HG02678 (cell line): ENCODE measurements around the gene COPS9.

Experiments
- ATAC-seq: cut with Tn5 transposase; IDR thresholded peaks from one replicate; pipeline ENCODE4 v1.9.1; 2021; ENCODE audit warnings: mild to moderate bottlenecking, moderate library complexity; ENCODE audit not compliant: unreplicated experiment

COPS9 gene

DNA sequence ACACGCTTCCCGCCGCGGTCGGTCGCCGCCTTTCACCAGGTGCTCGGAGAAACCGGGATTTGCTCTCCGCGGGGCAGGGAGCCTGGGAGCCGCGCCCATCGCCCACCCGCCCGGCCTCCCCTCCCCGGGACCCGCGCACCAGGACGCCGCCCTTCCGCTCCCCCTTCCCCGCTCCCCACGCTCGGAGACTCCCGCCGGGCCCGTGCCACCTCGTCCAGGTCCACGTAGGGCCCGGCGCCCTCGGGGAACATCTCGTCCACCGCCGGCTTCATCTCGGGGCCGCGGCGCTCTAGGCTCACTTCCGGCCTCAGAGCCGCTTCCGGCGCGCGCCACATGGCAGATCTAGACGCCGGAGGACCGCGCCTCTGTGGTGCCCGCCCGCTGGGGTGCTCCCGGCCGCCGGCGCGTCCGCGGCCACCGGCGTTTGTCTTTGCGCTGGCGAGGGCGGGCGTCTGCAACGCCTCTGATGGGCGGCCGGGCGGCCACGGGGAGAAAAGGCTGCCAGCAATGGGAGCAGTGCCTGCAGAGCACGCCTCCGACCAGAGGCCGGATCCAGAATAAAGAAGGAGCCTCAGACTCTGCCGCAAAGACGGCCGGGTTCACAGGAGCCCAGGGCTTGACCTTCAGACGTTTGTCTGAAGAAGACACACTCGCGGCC, at the start of gene COPS9:
TSS of gene COPS9 (minus strand) at position 293 of the 658 bp plus-strand sequence. CDS start at position 272, 21 bp downstream.
- peak; percentile 96 for ATAC-seq

DNA sequence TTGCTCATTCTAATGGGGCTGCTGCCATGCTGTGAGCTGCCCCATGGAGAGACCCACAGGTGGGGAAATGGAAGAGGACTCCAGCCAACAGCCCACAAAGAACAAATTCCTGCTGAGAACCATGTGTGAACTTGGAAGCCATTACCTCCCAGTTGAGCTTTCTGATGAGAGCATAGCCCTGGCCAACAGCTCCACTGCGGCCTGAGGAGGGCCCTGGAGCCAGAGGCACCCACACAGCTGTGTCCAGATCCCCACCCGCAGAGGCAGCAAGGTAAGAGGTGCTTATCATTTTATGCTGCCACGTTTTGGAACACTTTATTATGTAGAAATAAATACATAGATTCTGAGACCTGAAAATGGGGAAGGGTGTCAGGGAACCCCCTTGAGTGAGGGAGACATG, 48.6 kb upstream of the COPS9 start:
- ATAC-seq, result no peak

DNA sequence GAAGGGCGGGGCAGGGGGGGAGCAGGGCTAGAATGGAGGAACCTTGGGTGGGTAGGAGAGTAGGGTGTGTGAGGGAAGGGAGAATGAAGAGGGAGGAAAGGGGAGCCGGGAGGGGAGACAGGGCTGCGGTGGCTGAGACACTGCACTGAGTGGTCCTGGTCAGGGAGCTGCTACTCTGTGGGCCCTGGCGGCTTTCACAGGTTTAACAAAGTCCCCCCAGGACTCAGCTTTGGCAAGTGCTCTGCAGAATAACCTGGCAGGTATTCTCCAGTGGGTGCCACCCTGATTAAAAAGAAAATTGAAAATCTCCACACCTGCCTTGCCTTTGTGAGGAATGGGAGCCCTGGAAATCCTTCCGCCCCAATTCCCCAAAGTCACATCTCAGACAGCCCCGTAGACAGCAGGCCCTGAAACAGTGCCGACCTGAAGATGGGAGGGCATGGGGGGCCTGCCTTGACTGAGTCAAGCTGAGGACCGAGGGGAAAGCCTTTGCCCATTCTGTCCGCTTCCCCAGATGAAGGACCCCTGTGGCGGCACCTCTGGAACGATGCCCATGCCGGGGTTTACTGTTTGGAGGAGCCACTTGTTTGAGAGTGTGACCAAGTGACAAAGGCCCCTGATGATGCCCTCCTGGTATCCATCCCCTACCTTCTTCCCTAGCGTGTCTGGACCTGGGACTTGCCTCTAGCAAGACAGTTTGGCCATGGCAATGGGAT, 47.9 kb upstream of the COPS9 start:
- ATAC-seq, result no peak

DNA sequence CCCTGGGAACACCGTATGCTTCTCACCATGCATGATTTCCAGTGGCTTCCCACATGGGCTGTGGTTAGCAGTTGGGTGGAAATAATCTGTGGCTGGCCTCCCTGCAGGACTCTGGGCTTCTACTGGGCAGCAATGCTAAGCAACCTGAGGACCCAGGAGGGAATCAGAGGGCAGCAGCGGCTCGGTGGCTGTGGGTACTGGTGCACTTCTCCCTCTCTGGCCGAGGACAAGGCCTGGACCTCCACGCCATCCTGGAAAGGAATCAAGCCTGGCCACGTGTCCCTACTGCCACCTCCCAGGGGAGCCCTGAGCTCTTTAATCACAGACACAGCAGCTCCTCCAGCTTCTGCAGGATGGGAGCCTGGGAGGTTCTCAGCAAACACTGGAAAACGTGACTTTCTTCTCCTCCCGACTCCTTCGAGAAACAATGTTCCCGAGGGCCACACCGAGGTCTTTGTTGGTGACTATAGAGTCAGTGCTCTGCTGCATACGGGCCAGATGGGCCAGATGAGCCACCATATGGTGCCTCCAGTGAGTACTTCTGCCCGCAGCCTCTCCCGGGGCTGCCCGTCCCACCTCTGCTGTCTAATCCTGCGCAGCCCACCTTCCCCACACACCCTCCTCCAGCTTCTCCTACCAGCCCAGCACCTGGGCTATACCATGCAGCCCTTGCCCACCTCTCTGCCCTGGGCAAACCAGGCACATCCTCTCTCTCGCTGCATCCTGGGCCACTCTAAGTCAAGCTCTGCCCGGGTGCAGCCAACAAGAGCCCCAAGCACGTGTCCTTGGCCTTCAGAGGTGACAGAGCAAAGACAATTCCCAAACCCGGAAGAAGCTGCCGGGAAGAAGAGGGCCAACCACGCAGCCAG, 47.1 kb upstream of the COPS9 start:
- ATAC-seq, result no peak

DNA sequence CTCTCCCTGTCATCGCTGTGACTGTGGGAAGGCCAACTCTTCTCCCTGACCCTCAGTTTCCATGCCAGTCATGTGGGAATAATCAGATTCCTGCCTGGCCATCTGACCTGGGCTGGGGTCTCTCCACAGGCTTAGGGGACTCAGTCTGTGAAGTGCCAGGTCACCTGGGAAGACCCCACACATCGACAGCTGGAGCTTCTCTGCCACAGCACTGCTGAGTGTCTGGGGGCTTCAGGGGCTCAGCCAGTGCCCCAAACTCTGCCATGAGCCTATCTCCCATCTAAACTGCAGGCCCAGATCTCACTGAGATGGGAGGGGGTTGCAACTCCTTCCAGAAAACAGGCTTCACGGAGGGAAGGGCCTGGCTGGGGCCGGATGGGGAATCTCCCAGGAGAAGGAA, 46.4 kb upstream of the COPS9 start:
- no peak for ATAC-seq

DNA sequence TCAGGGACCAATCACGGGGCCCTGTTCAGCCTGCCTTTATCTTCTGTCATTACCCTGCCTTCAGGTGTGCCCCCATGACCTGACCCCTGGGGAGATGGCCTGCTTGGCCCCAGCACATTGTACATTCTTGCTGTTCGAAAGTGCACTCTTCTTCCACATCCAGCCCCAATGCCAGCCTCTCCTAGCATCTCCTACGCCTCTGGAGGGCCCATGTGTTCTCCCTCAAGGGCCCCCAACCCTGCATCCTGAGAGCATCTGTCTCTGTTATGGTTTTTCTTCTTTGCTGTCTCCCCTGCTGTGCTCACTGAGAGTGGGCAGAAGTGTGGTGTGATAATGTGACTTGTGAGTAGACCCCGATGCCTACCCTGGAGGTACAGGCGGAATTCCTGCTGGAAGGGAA, 45.9 kb upstream of the COPS9 start:
- no peak for ATAC-seq

DNA sequence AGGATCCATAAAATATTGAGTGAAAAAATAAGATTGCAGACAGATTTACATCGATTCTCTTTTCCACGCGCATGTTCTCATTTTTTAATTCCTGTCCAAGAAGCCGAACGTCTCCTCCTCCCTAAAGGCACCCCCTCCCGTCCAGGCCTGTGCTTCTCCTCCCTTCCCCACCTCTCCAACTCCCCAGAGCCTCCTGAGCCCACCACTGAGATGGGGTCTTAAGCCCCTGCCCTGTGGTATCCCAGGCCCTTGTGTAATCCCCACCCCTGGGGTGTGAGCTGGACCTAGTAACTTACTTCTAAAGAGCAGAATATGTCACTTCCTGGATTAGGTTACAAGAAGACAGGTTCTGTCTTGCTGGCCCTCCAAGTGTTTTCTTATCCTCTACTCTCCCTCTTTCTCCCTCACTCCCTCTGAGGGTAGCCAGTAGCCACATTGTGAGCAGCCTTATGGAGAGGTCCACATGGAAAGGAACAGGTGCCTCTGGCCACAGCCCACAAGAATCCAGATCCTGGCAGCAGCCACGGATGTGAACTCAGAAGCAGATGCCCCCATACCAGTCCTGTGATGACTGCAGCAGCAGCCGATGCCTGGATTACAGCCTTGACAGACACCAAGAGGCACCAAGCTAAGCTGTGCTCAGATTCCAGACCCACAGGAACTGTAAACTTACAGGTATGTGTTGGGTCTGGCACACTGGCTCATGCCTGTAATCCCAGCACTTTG, 44.0 kb upstream of the COPS9 start:
- no peak for ATAC-seq

DNA sequence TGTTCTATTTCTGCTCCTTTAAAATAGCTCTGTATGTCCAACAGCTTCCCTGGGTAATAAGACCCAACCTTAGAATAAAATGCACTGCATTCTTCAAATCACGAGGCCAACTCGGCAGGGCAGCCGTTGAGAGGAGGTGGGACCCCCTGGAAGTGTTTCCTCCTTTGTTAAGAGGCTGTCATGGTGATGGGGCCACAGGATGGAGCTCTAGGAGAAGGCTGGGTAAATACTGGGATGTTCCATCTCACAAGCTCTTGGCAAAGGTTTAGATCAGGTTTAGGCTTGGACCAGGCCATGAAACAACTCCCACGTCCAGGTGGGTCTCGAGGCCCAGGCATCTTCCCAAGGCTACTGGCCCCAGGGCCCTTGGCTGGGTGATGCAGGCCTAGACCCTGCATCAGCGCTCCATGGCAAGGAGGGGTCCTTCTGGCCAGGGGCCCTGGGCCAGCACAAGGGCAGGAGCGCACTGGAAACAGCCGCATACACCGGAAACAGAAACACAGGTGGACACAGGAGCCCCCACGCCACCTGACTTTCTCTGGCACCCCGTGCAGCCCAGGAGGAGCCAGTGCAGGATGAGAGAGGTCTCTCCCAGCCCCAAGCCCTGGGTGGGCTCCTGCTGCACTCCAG, 43.2 kb upstream of the COPS9 start:
- ATAC-seq, result no peak

DNA sequence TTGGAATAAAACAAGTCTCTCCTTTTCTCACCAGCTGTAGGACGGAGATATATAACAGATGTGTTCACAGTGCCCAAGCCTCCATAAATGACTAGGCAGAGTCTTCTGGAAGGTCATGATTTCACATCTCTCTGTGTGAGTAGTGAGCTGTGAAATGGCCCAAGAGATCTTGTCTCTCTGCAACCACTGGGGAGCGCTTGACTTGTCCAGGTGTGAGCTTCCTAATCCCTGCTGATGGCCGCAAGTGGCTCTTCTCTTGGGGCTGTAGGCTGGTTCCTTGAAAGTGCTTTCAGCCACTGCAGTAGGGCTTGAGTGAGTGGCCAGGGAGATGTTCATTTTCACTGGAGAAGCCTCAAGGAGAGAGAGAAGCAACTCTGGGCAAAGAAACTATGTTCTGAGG, 42.5 kb upstream of the COPS9 start:
- ATAC-seq, result no peak

DNA sequence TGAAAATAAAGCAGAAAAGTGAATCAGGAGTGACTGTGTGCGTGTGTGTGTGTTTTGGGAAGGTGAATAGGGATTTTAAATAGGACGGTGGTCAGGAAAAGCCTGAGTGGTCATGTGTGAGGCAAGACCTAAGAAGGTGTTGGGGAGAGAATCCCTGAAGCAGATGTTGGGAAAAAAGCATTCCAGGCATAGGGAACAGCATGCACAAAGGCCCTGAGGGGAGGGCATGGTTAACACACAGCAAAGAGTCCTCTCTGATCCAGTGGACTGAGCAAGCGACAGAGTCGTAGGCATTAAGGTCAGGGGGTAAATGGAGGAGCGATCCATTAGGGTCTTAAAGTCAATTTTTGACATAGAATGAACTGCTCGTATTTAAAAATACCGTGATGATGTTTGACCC, 38.4 kb upstream of the COPS9 start:
- ATAC-seq, result no peak

DNA sequence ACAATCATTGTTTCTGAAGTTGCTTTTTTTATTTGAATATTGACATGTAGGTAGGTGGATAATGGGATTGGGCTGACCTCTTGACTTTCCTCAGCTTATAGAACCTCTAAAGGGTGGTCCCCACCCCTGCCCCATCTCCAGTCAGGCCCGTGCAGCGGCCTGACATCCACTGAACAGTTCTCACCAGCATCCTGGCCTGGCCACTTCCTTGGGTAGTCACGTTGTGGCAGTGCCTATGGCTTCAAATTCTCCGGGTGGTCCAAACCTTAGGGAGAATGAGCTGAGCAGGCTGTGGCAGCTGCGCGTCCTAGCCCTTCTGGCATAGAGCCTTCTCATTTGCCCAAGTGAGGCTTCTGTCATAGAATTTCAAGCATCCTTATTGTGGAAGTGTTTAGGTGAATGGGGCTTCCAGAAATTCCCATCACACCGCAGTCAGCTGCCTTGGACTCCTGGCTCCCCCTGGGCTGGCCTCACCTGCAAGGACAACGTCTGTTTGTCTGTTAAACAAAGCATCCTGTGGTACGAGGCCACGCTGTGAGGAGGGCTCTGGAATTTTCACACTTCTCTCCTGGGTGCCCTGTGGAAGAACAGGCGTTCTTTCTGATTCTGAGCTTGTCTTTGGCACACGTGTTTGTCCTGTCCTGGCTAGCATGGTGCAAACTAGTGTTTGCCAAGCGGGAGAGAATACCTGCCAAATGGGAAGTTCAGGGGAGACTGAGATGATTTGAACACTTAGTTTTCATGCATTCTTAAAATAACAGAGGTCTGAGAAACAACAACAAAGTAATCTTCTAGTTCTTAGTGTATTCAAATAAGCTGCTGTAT, 36.2 kb upstream of the COPS9 start:
- ATAC-seq, result no peak

DNA sequence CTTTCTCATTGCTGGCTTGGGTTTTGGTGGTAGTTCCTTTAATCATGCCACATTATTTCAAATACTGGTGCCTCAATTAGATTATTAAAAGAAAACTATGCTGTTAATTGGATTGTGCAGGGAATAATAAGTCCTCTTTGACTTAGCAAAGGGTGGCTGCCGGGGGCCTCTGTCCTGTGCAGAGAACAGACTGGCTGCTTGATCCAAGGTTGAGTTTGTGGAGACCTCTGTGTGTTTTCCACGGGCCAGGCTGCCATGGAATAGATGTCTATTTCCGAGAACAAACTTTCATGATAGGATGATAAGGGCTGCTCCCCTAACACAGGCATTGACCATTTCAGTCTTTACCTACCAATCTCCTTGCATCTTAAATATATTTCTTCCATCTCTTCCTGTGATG, 34.8 kb upstream of the COPS9 start:
- no peak for ATAC-seq

DNA sequence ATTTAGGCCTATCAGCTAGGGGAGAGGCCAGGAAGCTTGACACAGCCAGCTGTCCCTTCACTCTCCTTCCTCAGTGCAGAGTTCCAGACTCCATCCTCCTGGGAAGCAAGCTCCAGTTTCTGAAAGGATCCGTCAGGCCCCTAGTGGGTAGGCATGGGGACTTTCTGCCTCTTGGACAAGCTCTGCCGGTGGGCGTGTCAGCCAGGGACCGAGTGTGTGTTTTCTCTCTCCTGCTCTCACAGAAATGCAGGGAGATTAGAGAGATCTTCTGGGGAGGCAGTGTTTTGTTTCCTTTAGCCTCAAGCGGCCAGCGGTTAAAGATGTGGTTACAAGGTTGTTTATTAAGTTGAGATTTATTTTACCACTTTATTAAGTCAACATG, 34.2 kb upstream of the COPS9 start:
- no peak for ATAC-seq

DNA sequence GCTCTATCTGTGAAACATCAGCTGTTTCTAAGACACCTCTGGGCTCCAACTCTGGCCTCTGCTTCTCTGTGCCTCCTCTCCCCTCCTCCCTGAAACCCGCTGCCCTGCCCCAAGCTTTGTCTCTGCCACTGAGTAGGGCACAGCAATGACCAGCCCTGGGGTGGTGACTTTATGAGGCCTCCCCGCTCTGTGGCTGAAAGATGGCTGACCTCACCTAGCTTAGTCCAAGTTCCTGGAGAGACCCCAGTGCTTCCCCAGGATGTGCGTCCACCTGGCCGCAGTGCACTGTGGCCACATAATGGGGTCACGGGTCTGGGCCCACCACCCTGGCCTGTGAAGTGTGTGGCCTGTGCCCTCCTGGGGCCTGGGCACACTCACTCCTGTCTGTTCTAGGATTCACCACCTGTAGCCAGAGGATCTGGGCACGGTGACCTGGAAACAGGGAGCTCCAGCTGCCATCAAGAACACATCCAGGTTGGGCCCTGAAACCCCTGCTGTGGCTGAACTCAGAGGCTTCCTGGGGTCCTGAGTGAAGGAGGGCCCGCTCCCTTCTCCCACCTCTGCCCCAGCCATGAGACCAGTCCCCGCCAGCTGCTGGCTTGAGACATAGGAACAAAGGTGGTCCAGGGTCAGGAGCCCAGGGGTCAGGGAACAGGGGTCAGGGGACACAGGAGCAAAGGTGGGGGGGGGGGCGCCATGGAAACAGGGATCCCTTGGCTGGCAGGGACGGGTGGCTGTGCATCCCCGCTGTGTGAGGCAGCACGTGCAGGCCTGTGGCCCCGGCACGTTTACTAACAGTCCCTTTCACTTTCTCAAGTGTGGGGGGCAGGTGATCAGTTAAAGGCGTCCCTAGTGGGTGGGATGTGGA, 33.6 kb upstream of the COPS9 start:
- ATAC-seq, result no peak

DNA sequence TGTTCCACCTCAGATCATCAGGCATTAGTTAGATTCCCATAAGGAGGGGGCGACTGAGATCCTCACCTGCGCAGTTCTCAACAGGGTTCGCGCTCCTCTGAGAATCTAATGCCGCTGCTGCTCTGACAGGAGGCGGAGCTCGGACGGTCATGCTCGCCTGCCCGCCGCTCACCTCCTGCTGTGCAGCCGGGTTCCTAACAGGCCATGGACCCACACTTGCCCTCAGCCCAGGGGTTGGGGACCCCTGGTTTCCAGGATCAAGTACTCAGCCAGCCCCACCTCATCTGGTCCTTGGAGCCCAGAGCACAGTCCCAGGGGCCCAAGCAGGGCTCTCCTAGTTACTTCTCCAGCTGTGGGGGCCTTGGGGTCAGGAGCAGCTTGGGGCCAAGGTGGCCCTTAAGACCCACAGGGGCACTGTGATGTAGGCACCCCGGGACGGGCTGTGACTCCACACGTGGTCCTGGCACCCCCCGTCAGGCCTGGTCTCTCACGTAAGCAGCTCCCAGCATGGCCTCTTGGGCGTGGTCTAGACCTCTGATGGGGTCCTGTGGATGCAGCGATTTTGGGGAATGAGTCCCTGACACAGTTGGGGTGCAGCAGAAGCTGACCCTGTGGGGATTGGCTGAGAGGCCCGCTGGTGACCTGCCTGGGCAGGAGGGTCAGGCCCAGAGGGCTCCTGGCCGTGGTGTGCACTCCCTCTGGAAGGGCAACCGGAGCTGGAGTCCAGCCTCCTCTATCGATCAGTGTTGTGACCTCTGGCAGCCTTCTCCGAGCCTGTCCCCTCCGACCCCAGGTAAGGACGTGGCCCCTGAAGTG, 32.6 kb upstream of the COPS9 start:
- no peak for ATAC-seq

DNA sequence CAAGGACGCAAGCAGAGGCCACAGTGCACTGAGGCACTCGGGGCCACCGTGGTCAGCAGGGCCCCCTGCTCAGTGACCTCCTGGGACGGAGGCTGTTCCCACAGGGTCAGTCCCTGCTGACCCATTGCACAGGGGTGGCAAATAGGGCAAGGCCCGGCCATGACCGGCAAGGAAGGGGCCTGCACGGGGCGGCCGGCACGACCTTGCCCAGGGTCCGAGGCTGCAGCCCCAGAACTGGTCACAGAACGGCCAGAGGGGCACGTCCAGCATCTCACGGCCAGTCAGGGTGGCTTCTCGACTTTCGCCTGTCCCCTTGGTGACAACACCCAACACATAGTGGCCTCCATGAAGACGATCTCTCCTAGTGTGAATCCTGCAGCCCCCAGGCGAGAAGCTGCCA, 31.9 kb upstream of the COPS9 start:
- no peak for ATAC-seq

DNA sequence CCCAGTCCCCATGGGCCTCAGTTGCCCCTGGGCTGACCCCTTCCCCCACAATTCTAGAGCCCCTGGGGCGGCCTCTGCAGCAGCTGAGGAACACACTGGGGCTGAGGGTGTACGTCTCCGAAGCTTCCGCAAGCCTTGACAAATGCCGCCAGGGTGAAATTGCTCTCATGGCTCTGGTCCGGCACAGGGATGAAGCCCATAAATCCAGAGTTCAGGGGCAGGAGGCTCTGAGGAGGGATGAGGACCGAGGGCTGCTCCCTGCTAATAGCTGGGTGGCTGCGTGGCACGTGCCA, 31.4 kb upstream of the COPS9 start:
- no peak for ATAC-seq
